ENCODE results near the gene SUSD5. TPM values are rescaled to one million over a fixed set of nuclear protein-coding genes. Genes with fewer than 3 reads are reported as not detected.

Gene SUSD5
- total and polyA plus RNA-seq, 2 of the 13 experiments (the other 11 are each of a cell fraction or from before 2014, with no cell fraction given) = not detected

DNA sequence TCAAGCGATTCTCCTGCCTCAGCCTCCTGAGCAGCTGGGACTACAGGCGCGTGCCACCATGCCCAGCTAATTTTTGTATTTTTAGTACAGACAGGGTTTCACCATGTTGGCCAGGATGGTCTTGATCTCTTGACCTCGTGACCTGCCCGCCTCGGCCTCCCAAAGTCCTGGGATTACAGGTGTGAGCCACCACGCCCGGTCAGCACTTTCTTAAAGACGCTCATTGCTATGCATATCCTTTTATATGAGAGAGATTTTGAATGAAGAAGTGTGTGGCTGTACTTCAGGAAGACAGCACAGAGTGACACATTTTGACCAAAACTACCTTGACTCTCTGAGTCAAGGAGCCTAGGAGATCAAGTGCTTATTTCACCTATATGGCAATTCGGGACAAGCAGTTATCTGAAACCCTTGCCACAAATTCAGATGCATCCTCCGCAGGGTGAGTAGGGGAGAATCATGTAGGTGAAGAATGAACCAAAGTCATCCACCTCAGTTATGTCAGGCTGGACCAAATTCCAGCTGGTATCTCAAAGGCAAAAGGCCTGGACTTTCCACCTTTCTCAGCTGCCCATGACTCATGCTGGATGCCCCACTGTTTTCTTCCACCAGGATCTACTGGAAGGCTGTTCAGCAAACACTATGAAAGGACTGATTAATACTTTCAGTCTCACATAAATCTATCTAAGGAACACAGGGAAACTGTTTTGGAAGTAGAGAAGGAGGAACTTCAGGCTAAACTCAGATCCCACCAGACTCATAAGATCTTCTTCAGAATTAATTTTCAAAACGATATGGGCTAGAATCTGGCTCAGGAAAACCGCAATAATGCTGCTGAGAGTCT lies 31.9 kb downstream of the SUSD5 start (continued):
- TF ChIP-seq, protein P1, sequence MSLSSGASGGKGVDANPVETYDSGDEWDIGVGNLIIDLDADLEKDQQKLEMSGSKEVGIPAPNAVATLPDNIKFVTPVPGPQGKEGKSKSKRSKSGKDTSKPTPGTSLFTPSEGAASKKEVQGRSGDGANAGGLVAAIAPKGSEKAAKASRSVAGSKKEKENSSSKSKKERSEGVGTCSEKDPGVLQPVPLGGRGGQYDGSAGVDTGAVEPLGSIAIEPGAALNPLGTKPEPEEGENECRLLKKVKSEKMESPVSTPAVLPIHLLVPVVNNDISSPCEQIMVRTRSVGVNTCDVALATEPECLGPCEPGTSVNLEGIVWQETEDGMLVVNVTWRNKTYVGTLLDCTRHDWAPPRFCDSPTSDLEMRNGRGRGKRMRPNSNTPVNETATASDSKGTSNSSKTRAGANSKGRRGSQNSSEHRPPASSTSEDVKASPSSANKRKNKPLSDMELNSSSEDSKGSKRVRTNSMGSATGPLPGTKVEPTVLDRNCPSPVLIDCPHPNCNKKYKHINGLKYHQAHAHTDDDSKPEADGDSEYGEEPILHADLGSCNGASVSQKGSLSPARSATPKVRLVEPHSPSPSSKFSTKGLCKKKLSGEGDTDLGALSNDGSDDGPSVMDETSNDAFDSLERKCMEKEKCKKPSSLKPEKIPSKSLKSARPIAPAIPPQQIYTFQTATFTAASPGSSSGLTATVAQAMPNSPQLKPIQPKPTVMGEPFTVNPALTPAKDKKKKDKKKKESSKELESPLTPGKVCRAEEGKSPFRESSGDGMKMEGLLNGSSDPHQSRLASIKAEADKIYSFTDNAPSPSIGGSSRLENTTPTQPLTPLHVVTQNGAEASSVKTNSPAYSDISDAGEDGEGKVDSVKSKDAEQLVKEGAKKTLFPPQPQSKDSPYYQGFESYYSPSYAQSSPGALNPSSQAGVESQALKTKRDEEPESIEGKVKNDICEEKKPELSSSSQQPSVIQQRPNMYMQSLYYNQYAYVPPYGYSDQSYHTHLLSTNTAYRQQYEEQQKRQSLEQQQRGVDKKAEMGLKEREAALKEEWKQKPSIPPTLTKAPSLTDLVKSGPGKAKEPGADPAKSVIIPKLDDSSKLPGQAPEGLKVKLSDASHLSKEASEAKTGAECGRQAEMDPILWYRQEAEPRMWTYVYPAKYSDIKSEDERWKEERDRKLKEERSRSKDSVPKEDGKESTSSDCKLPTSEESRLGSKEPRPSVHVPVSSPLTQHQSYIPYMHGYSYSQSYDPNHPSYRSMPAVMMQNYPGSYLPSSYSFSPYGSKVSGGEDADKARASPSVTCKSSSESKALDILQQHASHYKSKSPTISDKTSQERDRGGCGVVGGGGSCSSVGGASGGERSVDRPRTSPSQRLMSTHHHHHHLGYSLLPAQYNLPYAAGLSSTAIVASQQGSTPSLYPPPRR (CRISPR knock-in tag; IDR thresholded peaks at IDR 0.05; ENCODE audit: borderline replicate concordance) = peak; percentile 32; the same call in 1 of the 2 replicates
- TF ChIP-seq ZNF331 (CRISPR knock-in tag; IDR thresholded peaks at IDR 0.05) (peak; percentile 49; the same call in 1 of the 2 replicates), ATF7 (IDR thresholded peaks at IDR 0.05) (no peak), ATF7 (CRISPR knock-in tag; IDR thresholded peaks at IDR 0.05) (0 out of 2 replicates have a peak, but pooled peaks have one; percentile 35), IRX3 (CRISPR knock-in tag; IDR thresholded peaks at IDR 0.05; ENCODE audit: borderline replicate concordance, low read depth) (no peak), NFIC (IDR thresholded peaks at IDR 0.05; ENCODE audit: low read length) (peak; percentile 50), TCF7 (IDR thresholded peaks at IDR 0.05; ENCODE audit: low read depth) (peak; percentile 37; the same call in 1 of the 2 replicates), MIER2 (CRISPR knock-in tag; IDR thresholded peaks at IDR 0.05) (peak; percentile 65; the same call in 1 of the 2 replicates), NCOA2 (CRISPR knock-in tag; IDR thresholded peaks at IDR 0.05) (peak; percentile 11; the same call in 1 of the 2 replicates), ZNF574 (CRISPR knock-in tag; IDR thresholded peaks at IDR 0.05) (no peak), ZNF747 (CRISPR knock-in tag; IDR thresholded peaks at IDR 0.05; ENCODE audit: borderline replicate concordance) (peak; percentile 28; the same call in 1 of the 2 replicates), BHLHE40 (IDR thresholded peaks at IDR 0.05; ENCODE audit: low read length) (peak; percentile 60; the same call in 1 of the 2 replicates), JUN (CRISPR knock-in tag; IDR thresholded peaks at IDR 0.05) (peak; percentile 92), ZBTB34 (CRISPR knock-in tag; IDR thresholded peaks at IDR 0.05) (no peak), MLX (CRISPR knock-in tag; IDR thresholded peaks at IDR 0.05) (no peak), PHF5A (CRISPR knock-in tag; IDR thresholded peaks at IDR 0.05; ENCODE audit: low read depth, unreplicated experiment) (no peak), ZFX (CRISPR knock-in tag; IDR thresholded peaks at IDR 0.05; ENCODE audit: low read depth) (peak; percentile 45; the same call in 1 of the 2 replicates), NR2F1 (CRISPR knock-in tag; IDR thresholded peaks at IDR 0.05) (peak in 1 of 2 experiments; percentile 42; a peak in 1 of 4 replicates), ZNF329 (CRISPR knock-in tag; IDR thresholded peaks at IDR 0.05; ENCODE audit: low read depth) (no peak)
